HG03558 (cell line): Measurements from ENCODE around the gene ADAMTS1.

Experiments used
- ATAC-seq: cut with Tn5 transposase; IDR thresholded peaks from one replicate; pipeline ENCODE4 v1.9.1; 2021; ENCODE audit warnings: moderate number of reproducible peaks; ENCODE audit not compliant: unreplicated experiment; ENCODE audit errors: extremely low read depth

Gene ADAMTS1

DNA sequence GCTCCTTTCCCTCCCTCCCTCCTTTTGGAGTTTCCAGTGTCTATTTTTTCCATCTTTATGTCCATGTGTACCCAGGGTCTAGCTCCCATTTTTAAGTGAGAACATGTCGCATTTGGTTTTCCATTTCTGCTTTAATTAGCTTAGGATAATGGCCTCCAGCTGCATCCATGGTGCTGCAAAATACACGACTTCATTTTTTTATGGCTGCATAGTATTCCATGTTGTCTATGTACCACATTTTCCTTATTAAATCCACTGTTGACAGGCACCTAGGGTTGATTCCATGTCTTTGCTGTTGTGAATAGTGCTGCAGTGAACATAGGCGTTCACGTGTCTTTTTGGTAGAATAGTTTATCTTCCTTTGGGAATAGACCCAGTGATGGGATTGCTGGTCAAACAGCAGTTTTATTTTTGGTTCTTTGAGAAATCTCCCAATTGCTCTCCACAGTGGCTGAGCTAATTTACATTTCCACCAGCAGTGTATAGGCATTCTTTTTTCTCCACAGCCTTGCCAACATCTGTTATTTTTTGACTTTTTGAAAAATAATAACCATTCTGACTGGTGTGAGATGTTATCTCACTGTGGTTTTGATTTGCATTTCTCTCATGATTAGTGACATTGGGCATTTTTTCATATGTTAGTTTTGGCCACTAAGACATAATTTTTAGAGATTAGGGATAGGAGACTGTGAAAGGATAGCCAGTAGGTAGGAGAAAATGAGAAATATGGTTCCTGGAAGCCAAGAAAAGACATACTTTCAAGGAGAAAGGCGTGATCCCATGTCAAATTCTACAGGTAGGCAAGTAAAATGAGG lies 50.4 kb downstream of the ADAMTS1 start:
- no peak for ATAC-seq

DNA sequence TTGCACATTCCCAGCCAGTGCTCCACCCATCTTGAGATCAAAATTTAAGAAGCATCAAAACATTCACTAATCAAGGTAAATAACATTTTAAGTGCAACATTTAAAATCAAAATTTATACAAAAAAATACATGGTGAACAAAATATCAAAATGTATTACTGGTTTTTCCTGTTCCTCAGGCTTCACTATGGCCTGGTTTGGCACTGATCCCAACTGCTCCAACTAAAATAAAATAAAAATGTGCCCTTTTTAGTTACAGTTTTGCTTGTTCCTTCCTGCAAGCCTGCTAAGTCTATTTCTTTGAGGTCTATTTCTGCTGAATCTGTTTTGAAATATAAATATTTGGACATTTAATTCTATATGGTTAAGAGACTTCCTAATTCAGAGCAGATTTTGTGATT lies 54.9 kb downstream of the ADAMTS1 start:
- no peak for ATAC-seq

DNA sequence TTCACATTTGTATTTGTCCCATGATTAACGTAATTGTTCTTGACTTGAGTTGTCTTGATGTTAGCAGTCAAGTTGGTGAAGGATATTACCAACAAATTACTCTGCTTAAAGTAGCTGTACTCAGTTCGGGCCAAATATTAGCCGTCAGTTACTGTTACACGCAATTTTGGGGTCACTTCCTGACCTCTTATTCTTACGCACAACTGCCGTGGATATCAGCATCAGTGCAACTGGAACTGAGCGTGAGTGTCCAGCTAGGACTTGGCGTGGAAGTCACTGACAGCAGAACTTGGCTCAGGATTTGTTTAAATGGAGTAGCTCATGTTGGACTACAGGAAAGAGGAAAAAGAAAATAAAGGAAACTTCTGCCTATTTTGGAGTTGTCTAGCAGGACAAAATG lies 56.4 kb downstream of the ADAMTS1 start:
- ATAC-seq: no peak
